Panc1 (cell line): ENCODE measurements around the gene QRFP. TPM values are rescaled to one million over a fixed set of nuclear protein-coding genes. Genes with fewer than 3 reads are reported as not detected.

Experiments used
- ATAC-seq: fragments of 200-7000 bp; cut with Tn5 transposase; 2 replicates; pipeline ENCODE4 v1.9.1; 2020; ENCODE audit warnings: mild to moderate bottlenecking, moderate library complexity
- BruUV-seq: library from RNA; stranded (reverse); fragments of 400-500 nt; replicated peaks from 2 replicates; lab custom pipeline; 2021; lab: Mats Ljungman, UMichigan
- CTCF ChIA-PET: fragments of 300-600 bp; sonication (Branson Sonifier 250); formaldehyde crosslinking; loops from one replicate; lab custom pipeline; 2022; ENCODE audit warnings: antibody characterized with exemption; lab: Charles Lee
- POLR2A ChIA-PET: fragments of 300-600 bp; sonication (Branson Sonifier 250); formaldehyde crosslinking; loops from one replicate; lab custom pipeline; 2022; ENCODE audit warnings: antibody characterized with exemption; lab: Charles Lee
- DNase-seq: peaks from one replicate; pipeline ENCODE4 v3.0.0-alpha.2; 2010; ENCODE audit warnings: low read depth, low spot score
- H3K27ac ChIP-seq: 2 replicates; pipeline ENCODE4 v1.5.1; 2011; ENCODE audit warnings: mild to moderate bottlenecking, low read length, inconsistent platforms
- H3K27me3 ChIP-seq: fragments of 200-500 bp; sonication (Bioruptor generic); 2 replicates; pipeline ENCODE4 v1.6.0; 2014; ENCODE audit warnings: low read length, inconsistent platforms; ENCODE audit not compliant: control insufficient read depth, insufficient read depth
- H3K36me3 ChIP-seq: fragments of 200-500 bp; sonication (Bioruptor generic); 2 replicates; pipeline ENCODE4 v1.5.1; 2014; ENCODE audit warnings: inconsistent platforms, mild to moderate bottlenecking, low read length, moderate library complexity; ENCODE audit not compliant: control insufficient read depth, insufficient read depth
- H3K4me1 ChIP-seq: 2 replicates; pipeline ENCODE4 v1.5.1; 2011; ENCODE audit warnings: inconsistent platforms, mild to moderate bottlenecking, low read length, moderate library complexity; ENCODE audit not compliant: control insufficient read depth, insufficient read depth
- H3K4me3 ChIP-seq, 2 experiments: 2 replicates each; pipeline ENCODE4 v1.5.1; 2011 to 2012; ENCODE audit warnings: low read depth in 2 of 2, low read length in 2 of 2, mild to moderate bottlenecking in 2 of 2, inconsistent platforms in 1 of 2, moderate library complexity in 1 of 2
- H3K9me3 ChIP-seq: fragments of 200-500 bp; sonication (Bioruptor generic); 2 replicates; pipeline ENCODE4 v1.5.1; 2014; ENCODE audit warnings: low read depth, mild to moderate bottlenecking, inconsistent platforms, low read length, moderate library complexity; ENCODE audit not compliant: control insufficient read depth, insufficient read depth
- POLR2AphosphoS5 ChIP-seq: IDR thresholded peaks from 2 replicates; pipeline ENCODE4 v1.6.1; 2012; ENCODE audit warnings: mild to moderate bottlenecking, low read depth, low read length, moderate library complexity
- SIN3A ChIP-seq: IDR thresholded peaks from 2 replicates; pipeline ENCODE4 v1.6.1; 2012; ENCODE audit warnings: low read depth, mild to moderate bottlenecking, low read length, moderate library complexity, borderline replicate concordance; ENCODE audit not compliant: insufficient read depth
- TCF7L2 ChIP-seq: IDR thresholded peaks from 2 replicates; pipeline ENCODE4 v1.6.1; 2011; ENCODE audit warnings: mild to moderate bottlenecking, low read depth, low read length, inconsistent platforms
- in situ Hi-C: cut with HindIII; loops from 2 replicates; pipeline ENCODE4 v1.10.0; 2016; ENCODE audit warnings: low sequenced_read_pairs, low pct_unique_long_range_greater_than_20kb
- intact Hi-C: fragments of 100-400 bp; cut with micrococcal nuclease; formaldehyde crosslinking; loops from one replicate; pipeline ENCODE4 v1.10.0; 2022; ENCODE audit not compliant: unreplicated experiment
- total RNA-seq: library from RNA; stranded (reverse); gene quantifications from one replicate; pipeline ENCODE4 v1.2.1, GENCODE V29; 2021; ENCODE audit not compliant: unreplicated experiment
- TF ChIP-seq, protein P1 (sequence below): fragments of 450-650 bp; IDR thresholded peaks from 2 replicates; pipeline ENCODE4 v1.5.1; 2017; ENCODE audit warnings: mild to moderate bottlenecking
- TF ChIP-seq, protein P2 (sequence below), 2 experiments: IDR thresholded peaks; 2 replicates each; pipeline ENCODE4 v1.6.1; 2011 to 2012; ENCODE audit warnings: low read depth in 2 of 2, control low read depth in 1 of 2, low read length in 1 of 2, mild to moderate bottlenecking in 1 of 2, moderate library complexity in 1 of 2; ENCODE audit not compliant: insufficient read depth in 1 of 2

The QRFP gene
- total RNA-seq, 1 experiment from 2014 or later = not detected

DNA sequence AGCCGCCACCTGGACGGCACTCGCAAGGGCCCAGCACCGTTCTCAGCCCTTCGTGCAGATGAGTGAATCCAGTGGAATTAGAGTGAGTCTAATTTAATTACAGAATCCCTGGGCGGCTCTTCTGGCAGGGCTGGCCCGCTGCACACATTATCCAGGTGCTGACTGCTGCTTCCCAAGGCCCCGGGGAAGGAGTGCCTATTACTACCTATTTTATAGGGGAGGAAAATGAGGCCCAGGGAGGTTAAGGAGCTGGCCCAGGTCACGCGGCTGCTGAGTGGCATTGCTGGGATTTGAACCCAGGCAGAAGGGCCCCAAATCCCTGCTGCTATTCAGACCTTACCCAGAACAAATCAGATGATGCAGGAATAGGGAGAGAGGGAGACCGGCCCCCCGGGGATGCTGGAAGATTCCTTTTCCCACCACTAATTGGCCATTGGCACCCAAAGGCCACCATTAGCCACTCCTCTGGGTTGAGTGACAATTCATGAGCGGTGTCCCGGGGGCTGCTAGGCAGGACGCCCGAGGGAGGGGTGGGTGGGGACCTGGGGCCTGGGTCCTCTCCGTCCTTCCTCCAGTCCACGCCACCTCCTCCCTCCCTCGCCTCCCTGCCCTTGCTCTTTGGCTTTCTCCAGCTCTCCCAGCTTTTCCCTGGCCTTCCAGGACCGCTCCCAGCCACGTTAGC lies 10.3 kb upstream of the QRFP start:
- ChIA-PET POLR2A (no interaction called here), CTCF (interaction anchor here (0.6 kb wide), 1 partner anchor 41 kb away, joined by 5 read pairs; no protein-coding TSS in a partner anchor)
- Histone ChIP-seq H3K36me3 (no peaks in the 10 kb centered on the region), H3K4me3 (no peak overlapping the region), H3K27me3 (no peaks in the 10 kb centered on the region), H3K9me3 (no peaks in the 10 kb centered on the region), H3K4me1 (no peaks in the 10 kb centered on the region), H3K27ac (no peak overlapping the region)
- ATAC-seq (no peak), DNase-seq (no peak)
- BruUV-seq = no TSS peak
- intact Hi-C loops (no loop called here), in situ Hi-C loops (no loop called here)
- TF ChIP-seq, protein P1, sequence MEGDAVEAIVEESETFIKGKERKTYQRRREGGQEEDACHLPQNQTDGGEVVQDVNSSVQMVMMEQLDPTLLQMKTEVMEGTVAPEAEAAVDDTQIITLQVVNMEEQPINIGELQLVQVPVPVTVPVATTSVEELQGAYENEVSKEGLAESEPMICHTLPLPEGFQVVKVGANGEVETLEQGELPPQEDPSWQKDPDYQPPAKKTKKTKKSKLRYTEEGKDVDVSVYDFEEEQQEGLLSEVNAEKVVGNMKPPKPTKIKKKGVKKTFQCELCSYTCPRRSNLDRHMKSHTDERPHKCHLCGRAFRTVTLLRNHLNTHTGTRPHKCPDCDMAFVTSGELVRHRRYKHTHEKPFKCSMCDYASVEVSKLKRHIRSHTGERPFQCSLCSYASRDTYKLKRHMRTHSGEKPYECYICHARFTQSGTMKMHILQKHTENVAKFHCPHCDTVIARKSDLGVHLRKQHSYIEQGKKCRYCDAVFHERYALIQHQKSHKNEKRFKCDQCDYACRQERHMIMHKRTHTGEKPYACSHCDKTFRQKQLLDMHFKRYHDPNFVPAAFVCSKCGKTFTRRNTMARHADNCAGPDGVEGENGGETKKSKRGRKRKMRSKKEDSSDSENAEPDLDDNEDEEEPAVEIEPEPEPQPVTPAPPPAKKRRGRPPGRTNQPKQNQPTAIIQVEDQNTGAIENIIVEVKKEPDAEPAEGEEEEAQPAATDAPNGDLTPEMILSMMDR = no peak
- TF ChIP-seq POLR2AphosphoS5 = no peak
- no peak for TF ChIP-seq TCF7L2
- TF ChIP-seq SIN3A = no peak
- TF ChIP-seq, protein P2, sequence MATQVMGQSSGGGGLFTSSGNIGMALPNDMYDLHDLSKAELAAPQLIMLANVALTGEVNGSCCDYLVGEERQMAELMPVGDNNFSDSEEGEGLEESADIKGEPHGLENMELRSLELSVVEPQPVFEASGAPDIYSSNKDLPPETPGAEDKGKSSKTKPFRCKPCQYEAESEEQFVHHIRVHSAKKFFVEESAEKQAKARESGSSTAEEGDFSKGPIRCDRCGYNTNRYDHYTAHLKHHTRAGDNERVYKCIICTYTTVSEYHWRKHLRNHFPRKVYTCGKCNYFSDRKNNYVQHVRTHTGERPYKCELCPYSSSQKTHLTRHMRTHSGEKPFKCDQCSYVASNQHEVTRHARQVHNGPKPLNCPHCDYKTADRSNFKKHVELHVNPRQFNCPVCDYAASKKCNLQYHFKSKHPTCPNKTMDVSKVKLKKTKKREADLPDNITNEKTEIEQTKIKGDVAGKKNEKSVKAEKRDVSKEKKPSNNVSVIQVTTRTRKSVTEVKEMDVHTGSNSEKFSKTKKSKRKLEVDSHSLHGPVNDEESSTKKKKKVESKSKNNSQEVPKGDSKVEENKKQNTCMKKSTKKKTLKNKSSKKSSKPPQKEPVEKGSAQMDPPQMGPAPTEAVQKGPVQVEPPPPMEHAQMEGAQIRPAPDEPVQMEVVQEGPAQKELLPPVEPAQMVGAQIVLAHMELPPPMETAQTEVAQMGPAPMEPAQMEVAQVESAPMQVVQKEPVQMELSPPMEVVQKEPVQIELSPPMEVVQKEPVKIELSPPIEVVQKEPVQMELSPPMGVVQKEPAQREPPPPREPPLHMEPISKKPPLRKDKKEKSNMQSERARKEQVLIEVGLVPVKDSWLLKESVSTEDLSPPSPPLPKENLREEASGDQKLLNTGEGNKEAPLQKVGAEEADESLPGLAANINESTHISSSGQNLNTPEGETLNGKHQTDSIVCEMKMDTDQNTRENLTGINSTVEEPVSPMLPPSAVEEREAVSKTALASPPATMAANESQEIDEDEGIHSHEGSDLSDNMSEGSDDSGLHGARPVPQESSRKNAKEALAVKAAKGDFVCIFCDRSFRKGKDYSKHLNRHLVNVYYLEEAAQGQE (IDR thresholded peaks at IDR 0.05; ENCODE audit: insufficient read depth in 1 of 2, low read depth in 2 of 2, low read length in 1 of 2) = no peak

DNA sequence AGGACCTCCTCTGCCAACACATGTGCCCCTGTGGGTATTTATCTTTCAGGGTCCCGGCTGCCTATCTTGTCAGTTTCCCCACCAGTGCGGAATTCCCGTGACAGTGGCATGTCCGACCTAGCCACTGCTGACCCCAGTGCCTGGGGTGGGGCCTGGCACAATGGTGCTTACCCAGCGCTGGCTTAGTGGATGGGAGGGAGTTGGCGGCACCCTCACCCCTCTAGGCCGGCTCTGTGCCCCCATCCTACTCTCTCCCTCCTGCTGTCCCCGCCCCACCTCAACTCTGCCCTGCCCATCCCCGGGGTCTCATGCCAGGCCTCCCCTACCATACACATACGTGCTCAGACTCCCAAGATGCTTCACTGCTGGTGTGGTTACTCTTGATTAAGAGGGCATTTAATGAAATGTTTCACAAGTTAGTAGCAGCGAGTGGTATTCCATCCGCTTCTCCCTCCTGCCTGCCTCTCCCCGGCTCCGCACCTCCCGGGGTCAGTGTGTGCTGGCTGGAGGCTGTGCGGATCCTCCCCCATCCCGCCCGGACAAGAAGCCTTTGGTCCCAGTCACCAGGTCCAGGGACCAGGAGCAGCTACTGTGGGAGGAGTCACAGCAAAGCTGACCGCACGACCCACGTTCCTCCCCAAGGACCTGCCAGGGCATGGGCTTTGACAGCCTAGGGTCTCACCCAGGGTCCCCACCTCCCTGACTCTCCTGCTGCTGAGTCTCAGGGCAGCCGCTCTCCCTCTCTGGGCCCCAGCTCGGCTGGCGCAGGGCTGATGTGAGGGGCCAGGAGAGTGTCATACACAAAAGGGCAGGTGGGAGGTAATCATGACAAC lies 9.5 kb upstream of the QRFP start:
- DNase-seq (no peak), ATAC-seq (no peak)
- no peaks in the 10 kb centered on the region for H3K36me3 ChIP-seq
- H3K9me3 ChIP-seq = no peaks in the 10 kb centered on the region
- CTCF ChIA-PET = no interaction called here
- H3K27ac ChIP-seq = no peak overlapping the region
- H3K4me1 ChIP-seq = no peaks in the 10 kb centered on the region
- TF ChIP-seq, protein P1 = no peak
- TF ChIP-seq SIN3A (no peak), POLR2AphosphoS5 (no peak), TCF7L2 (no peak)
- TF ChIP-seq, protein P2 (IDR thresholded peaks at IDR 0.05; ENCODE audit: insufficient read depth in 1 of 2, low read depth in 2 of 2, low read length in 1 of 2) = no peak
- in situ Hi-C loops (no loop called here), intact Hi-C loops (no loop called here)
- H3K4me3 ChIP-seq = no peak overlapping the region
- POLR2A ChIA-PET = no interaction called here
- BruUV-seq = no TSS peak
- H3K27me3 ChIP-seq = no peaks in the 10 kb centered on the region
